HUES64 (cell line): ENCODE data around the gene LTBP4.

ENCODE experiments used
- H3K27ac ChIP-seq: 2 replicates; pipeline ENCODE4 v1.7.0; 2013; ENCODE audit warnings: low read depth, low read length, inconsistent platforms
- H3K27me3 ChIP-seq: 2 replicates; pipeline ENCODE4 v1.6.1; 2013; ENCODE audit warnings: mild to moderate bottlenecking, low read length; ENCODE audit not compliant: insufficient read depth
- H3K36me3 ChIP-seq: 2 replicates; pipeline ENCODE4 v1.6.1; 2013; ENCODE audit warnings: mild to moderate bottlenecking, low read length; ENCODE audit not compliant: insufficient read depth
- H3K4me1 ChIP-seq: 2 replicates; pipeline ENCODE4 v1.6.1; 2013; ENCODE audit warnings: mild to moderate bottlenecking, low read length, moderate library complexity; ENCODE audit not compliant: insufficient read depth
- H3K4me3 ChIP-seq: 2 replicates; pipeline ENCODE4 v1.5.1; 2013; ENCODE audit warnings: mild to moderate bottlenecking, low read length, moderate library complexity
- H3K9ac ChIP-seq: 2 replicates; pipeline ENCODE4 v1.6.1; 2013; ENCODE audit warnings: mild to moderate bottlenecking, low read depth, low read length
- H3K9me3 ChIP-seq: 2 replicates; pipeline ENCODE4 v1.6.1; 2013; ENCODE audit warnings: low read depth, low read length; ENCODE audit not compliant: insufficient read depth
- WGBS: fragments of 150-250, 120-280 bp; methylation state at CpG from one replicate; pipeline ENCODE4 v1.1.7; 2013; ENCODE audit warnings: missing lambda C conversion rate; 5-methylcytosine and 5-hydroxymethylcytosine counted together

Gene LTBP4

GRCh38 chr19:40607311-40608239 is 6.4 kb downstream of the LTBP4 start:
- Histone ChIP-seq H3K36me3 (no peaks in the 10 kb centered on the region), H3K9ac (no peak overlapping the region), H3K27ac (no peak overlapping the region), H3K9me3 (no peaks in the 10 kb centered on the region), H3K4me1 (peaks cover 19% of the 10 kb centered on the region), H3K4me3 (no peak overlapping the region), H3K27me3 (peaks cover 81% of the 10 kb centered on the region)
- WGBS = 73% methylated on average over 31 of the region's 31 CpGs

GRCh38 chr19:40608240-40608621 is 7.1 kb downstream of the LTBP4 start:
- H3K27me3 ChIP-seq = peaks cover 80% of the 10 kb centered on the region
- H3K4me1 ChIP-seq = peaks cover 13% of the 10 kb centered on the region
- H3K27ac ChIP-seq = no peak overlapping the region
- WGBS = 92% methylated on average over 14 of the region's 14 CpGs
- H3K9ac ChIP-seq = no peak overlapping the region
- H3K4me3 ChIP-seq = no peak overlapping the region
- H3K9me3 ChIP-seq = no peaks in the 10 kb centered on the region
- H3K36me3 ChIP-seq = no peaks in the 10 kb centered on the region

GRCh38 chr19:40608957-40609356 is 7.8 kb downstream of the LTBP4 start:
- no peak overlapping the region for H3K9ac ChIP-seq
- no peaks in the 10 kb centered on the region for H3K36me3 ChIP-seq
- H3K9me3 ChIP-seq = no peaks in the 10 kb centered on the region
- 63% methylated on average over 4 of the region's 4 CpGs for WGBS
- H3K4me1 ChIP-seq = peaks cover 10% of the 10 kb centered on the region; the same call in 1 of the 2 replicates
- no peak overlapping the region for H3K27ac ChIP-seq
- peak overlapping the region; percentile 60 for H3K4me3 ChIP-seq
- peaks cover 80% of the 10 kb centered on the region for H3K27me3 ChIP-seq

- WGBS = 2% methylated on average over 49 of the region's 50 CpGs
- Histone ChIP-seq H3K4me1 (peaks cover 10% of the 10 kb centered on the region; the same call in 1 of the 2 replicates), H3K36me3 (no peaks in the 10 kb centered on the region), H3K27ac (no peak overlapping the region), H3K9ac (no peak overlapping the region), H3K9me3 (no peaks in the 10 kb centered on the region), H3K27me3 (peaks cover 74% of the 10 kb centered on the region), H3K4me3 (peak overlapping the region; percentile 60)
Measured at GRCh38 chr19:40609561-40610395, 8.6 kb downstream of the LTBP4 start.

- Histone ChIP-seq H3K4me1 (peaks cover 10% of the 10 kb centered on the region; the same call in 1 of the 2 replicates), H3K36me3 (0 out of 2 replicates have a peak, but pooled peaks cover under 1% of the 10 kb centered on the region), H3K27ac (no peak overlapping the region), H3K9me3 (no peaks in the 10 kb centered on the region), H3K9ac (no peak overlapping the region), H3K4me3 (peak overlapping the region; percentile 51), H3K27me3 (peaks cover 66% of the 10 kb centered on the region)
- 58% methylated on average over 29 of the region's 29 CpGs for WGBS
Measured at GRCh38 chr19:40610396-40611064, 9.4 kb downstream of the LTBP4 start.

GRCh38 chr19:40611096-40611495 is 9.9 kb downstream of the LTBP4 start:
- Histone ChIP-seq H3K9ac (no peak overlapping the region), H3K4me1 (peaks cover 10% of the 10 kb centered on the region; the same call in 1 of the 2 replicates), H3K36me3 (0 out of 2 replicates have a peak, but pooled peaks cover 6% of the 10 kb centered on the region), H3K4me3 (no peak overlapping the region), H3K27ac (no peak overlapping the region), H3K27me3 (peaks cover 61% of the 10 kb centered on the region), H3K9me3 (no peaks in the 10 kb centered on the region)
- 91% methylated on average over 15 of the region's 15 CpGs for WGBS

- H3K4me1 ChIP-seq = peaks cover 10% of the 10 kb centered on the region; the same call in 1 of the 2 replicates
- WGBS = 95% methylated on average over 10 of the region's 10 CpGs
- no peak overlapping the region for H3K27ac ChIP-seq
- peaks cover 10% of the 10 kb centered on the region; the same call in 1 of the 2 replicates for H3K36me3 ChIP-seq
- H3K9ac ChIP-seq = no peak overlapping the region
- peaks cover 52% of the 10 kb centered on the region for H3K27me3 ChIP-seq
- no peak overlapping the region for H3K4me3 ChIP-seq
- H3K9me3 ChIP-seq = no peaks in the 10 kb centered on the region
Measured at GRCh38 chr19:40611900-40612698, 10.9 kb downstream of the LTBP4 start.

- H3K27ac ChIP-seq = peak overlapping the region; percentile 82; the same call in 1 of the 2 replicates
- H3K9ac ChIP-seq = peak overlapping the region; percentile 58
- H3K4me3 ChIP-seq = peak overlapping the region; percentile 72
- 18% methylated on average over 50 of the region's 50 CpGs for WGBS
- peaks cover 8% of the 10 kb centered on the region; the same call in 1 of the 2 replicates for H3K4me1 ChIP-seq
- peaks cover 14% of the 10 kb centered on the region; the same call in 1 of the 2 replicates for H3K36me3 ChIP-seq
- H3K9me3 ChIP-seq = no peaks in the 10 kb centered on the region
- peaks cover 43% of the 10 kb centered on the region for H3K27me3 ChIP-seq
Measured at GRCh38 chr19:40612831-40613689, 11.9 kb downstream of the LTBP4 start.

- Histone ChIP-seq H3K4me3 (peak overlapping the region; percentile 72), H3K4me1 (peaks cover 8% of the 10 kb centered on the region; the same call in 1 of the 2 replicates), H3K36me3 (peaks cover 22% of the 10 kb centered on the region; the same call in 1 of the 2 replicates), H3K9ac (peak overlapping the region; percentile 58), H3K27me3 (peaks cover 34% of the 10 kb centered on the region), H3K27ac (peak overlapping the region; percentile 91; the same call in 1 of the 2 replicates), H3K9me3 (no peaks in the 10 kb centered on the region)
- under 1% methylated on average over 67 of the region's 67 CpGs for WGBS
Measured at GRCh38 chr19:40613690-40614621, 12.8 kb downstream of the LTBP4 start.
